Peyer's patch (tissue), 4 donors: Measurements from ENCODE around the gene IQGAP2. TPM values are rescaled to one million over a fixed set of nuclear protein-coding genes. Genes with fewer than 3 reads are reported as not detected.

Experiments
- DNase-seq, 3 donors: peaks; one replicate each; pipeline ENCODE4 v3.0.0-alpha.2; 2017 to 2019
- H3K27ac ChIP-seq, 4 donors: fragments of 200-600 bp; sonication (generic); one replicate each; pipeline ENCODE4 v1.5.1; 2016 to 2019
- H3K27me3 ChIP-seq, 2 donors: fragments of 200-600 bp; sonication (generic); one replicate each; pipeline ENCODE4 v1.5.1; 2019
- H3K36me3 ChIP-seq, 3 donors: fragments of 200-600 bp; sonication (generic); one replicate each; pipeline ENCODE4 v1.5.1; 2016 to 2019
- H3K4me1 ChIP-seq, 4 donors: fragments of 200-600 bp; sonication (generic); one replicate each; pipeline ENCODE4 v1.5.1; 2016 to 2019
- H3K4me3 ChIP-seq, 4 donors: fragments of 200-600 bp; sonication (generic); 1 replicate in 3 of 4; 2 replicates in 1 of 4; pipeline ENCODE4 v1.5.1; 2016 to 2019; ENCODE audit warnings: mild to moderate bottlenecking in 1 of 4
- H3K9me3 ChIP-seq, 4 donors: fragments of 200-600 bp; sonication (generic); one replicate each; pipeline ENCODE4 v1.5.1; 2016 to 2019; ENCODE audit warnings: mild to moderate bottlenecking in 1 of 4
- CTCF ChIP-seq, 6 experiments: fragments of 450-650 bp in 4 of 6; fragments of 200-600 bp in 2 of 6; sonication (generic) in 1 of 6; IDR thresholded peaks; one replicate each; pipeline ENCODE4 v1.5.1; 2017 to 2019; ENCODE audit warnings: antibody characterized with exemption in 6 of 6, mild to moderate bottlenecking in 3 of 6, moderate library complexity in 1 of 6
- POLR2A ChIP-seq, 2 donors: fragments of 450-650 bp; IDR thresholded peaks; one replicate each; pipeline ENCODE4 v1.5.1; 2017; ENCODE audit warnings: antibody characterized with exemption in 2 of 2, mild to moderate bottlenecking in 2 of 2, moderate library complexity in 2 of 2
- total RNA-seq, 4 donors: library from RNA; depleted of rRNA; stranded (reverse); fragments of >200 nt; gene quantifications; one replicate each; pipeline ENCODE4 v1.1.0, GENCODE V29; 2016

Gene IQGAP2
- total RNA-seq, 4 donors from 2014 or later = 58.6 to 110 (median 84.7) TPM

- H3K4me3 ChIP-seq = no peak overlapping the region
- no peaks in the 10 kb centered on the region for H3K36me3 ChIP-seq
- H3K27me3 ChIP-seq = no peaks in the 10 kb centered on the region
- no peaks in the 10 kb centered on the region for H3K9me3 ChIP-seq
- no peak for TF ChIP-seq POLR2A (IDR thresholded peaks at IDR 0.05)
- TF ChIP-seq CTCF (IDR thresholded peaks at IDR 0.05) = no peak
- no peaks in the 10 kb centered on the region for H3K4me1 ChIP-seq
- no peak for DNase-seq
- no peak overlapping the region for H3K27ac ChIP-seq
Measured at GRCh38 chr5:76439929-76440328, 36.8 kb downstream of the IQGAP2 start.

- no peak for DNase-seq
- TF ChIP-seq POLR2A (IDR thresholded peaks at IDR 0.05) (no peak), CTCF (IDR thresholded peaks at IDR 0.05) (no peak)
Measured at GRCh38 chr5:76441101-76441500, 38.0 kb downstream of the IQGAP2 start.

GRCh38 chr5:76441890-76442673 is 39.0 kb downstream of the IQGAP2 start:
- Histone ChIP-seq H3K27ac (no peak overlapping the region), H3K9me3 (no peaks in the 10 kb centered on the region), H3K4me3 (no peak overlapping the region), H3K36me3 (no peaks in the 10 kb centered on the region), H3K27me3 (no peaks in the 10 kb centered on the region), H3K4me1 (no peaks in the 10 kb centered on the region)
- no peak for DNase-seq
- TF ChIP-seq POLR2A (IDR thresholded peaks at IDR 0.05) (no peak), CTCF (IDR thresholded peaks at IDR 0.05) (no peak)

More at GRCh38 chr5:76441101-76441500, 38.0 kb downstream of the IQGAP2 start:
- no peaks in the 10 kb centered on the region for H3K9me3 ChIP-seq
- no peaks in the 10 kb centered on the region for H3K4me1 ChIP-seq
- H3K36me3 ChIP-seq = no peaks in the 10 kb centered on the region
- H3K4me3 ChIP-seq = no peak overlapping the region
- H3K27me3 ChIP-seq = no peaks in the 10 kb centered on the region
- H3K27ac ChIP-seq = no peak overlapping the region

- Histone ChIP-seq H3K4me3 (no peak overlapping the region), H3K27me3 (no peaks in the 10 kb centered on the region), H3K4me1 (no peaks in the 10 kb centered on the region), H3K27ac (no peak overlapping the region), H3K36me3 (no peaks in the 10 kb centered on the region), H3K9me3 (no peaks in the 10 kb centered on the region)
- DNase-seq = no peak
- no peak for TF ChIP-seq POLR2A (IDR thresholded peaks at IDR 0.05)
- no peak for TF ChIP-seq CTCF (IDR thresholded peaks at IDR 0.05)
Measured at GRCh38 chr5:76443066-76443800, 40.1 kb downstream of the IQGAP2 start.

- Histone ChIP-seq H3K4me3 (no peak overlapping the region), H3K36me3 (no peaks in the 10 kb centered on the region), H3K27ac (no peak overlapping the region), H3K9me3 (no peaks in the 10 kb centered on the region), H3K4me1 (peaks cover 0 to 11% (median 0%) of the 10 kb centered on the region in 4 donors), H3K27me3 (no peaks in the 10 kb centered on the region)
- TF ChIP-seq CTCF (IDR thresholded peaks at IDR 0.05) (no peak), POLR2A (IDR thresholded peaks at IDR 0.05) (no peak)
- no peak for DNase-seq
Measured at GRCh38 chr5:76445063-76445462, 42.0 kb downstream of the IQGAP2 start.
